GM18526 (cell line): ENCODE data around the gene PAPOLB.

Experiments
- POLR2A ChIP-seq: IDR thresholded peaks from 3 replicates; pipeline ENCODE4 v1.6.1; 2011; ENCODE audit not compliant: insufficient read length; ENCODE audit errors: extremely low read depth

The PAPOLB gene

DNA sequence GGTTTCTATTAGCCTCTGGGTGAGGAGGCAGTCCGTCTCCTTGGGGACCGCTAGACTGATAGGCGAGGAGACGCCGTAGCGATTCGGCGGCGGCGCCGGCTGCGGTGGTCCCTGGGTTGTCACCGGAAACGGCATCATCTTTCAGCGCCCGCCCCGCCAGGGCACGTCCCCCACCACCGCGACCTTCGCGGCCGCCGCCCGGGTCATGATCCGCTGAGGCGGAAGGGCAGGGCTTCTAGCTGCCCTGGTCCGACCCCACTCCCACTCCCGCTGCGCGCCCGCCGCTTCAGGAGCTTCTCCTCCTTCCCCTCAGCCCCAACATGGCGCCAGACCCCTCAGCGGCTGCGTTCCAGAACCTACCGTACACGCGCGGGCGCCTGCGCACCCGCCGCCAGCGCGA is at the start of gene PAPOLB:
PAPOLB (minus strand) TSS at position 358 of the 400 bp plus-strand sequence; CDS start at position 138, 220 bp downstream.
- TF ChIP-seq POLR2A, result no peak

- TF ChIP-seq POLR2A, result no peak
Measured at GRCh38 chr7:4911111-4911828, 49.4 kb upstream of the PAPOLB start.

GRCh38 chr7:4906682-4907081 is 44.9 kb upstream of the PAPOLB start:
- TF ChIP-seq POLR2A, result no peak

DNA sequence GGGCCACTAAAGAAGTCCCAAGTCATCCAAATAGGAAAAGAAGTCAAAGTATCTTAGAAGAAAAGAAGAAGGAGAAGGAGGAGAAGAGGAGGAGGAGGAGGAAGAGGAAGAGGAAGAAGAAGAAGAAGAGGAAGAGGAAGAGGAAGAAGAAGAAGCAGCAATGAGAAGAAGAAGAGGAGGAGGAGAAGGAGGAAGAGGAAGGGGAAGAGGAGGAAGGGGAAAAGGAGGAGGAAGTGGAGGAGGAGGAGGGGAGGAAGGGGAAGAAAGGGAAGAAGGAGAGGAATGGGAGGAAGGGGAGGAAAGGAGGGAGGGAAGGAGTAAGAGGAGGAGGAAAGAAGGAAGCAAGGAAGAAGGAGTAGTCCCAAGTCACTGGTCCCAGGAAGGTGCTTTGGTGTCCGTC is 43.3 kb upstream of the PAPOLB start:
- no peak for TF ChIP-seq POLR2A

DNA sequence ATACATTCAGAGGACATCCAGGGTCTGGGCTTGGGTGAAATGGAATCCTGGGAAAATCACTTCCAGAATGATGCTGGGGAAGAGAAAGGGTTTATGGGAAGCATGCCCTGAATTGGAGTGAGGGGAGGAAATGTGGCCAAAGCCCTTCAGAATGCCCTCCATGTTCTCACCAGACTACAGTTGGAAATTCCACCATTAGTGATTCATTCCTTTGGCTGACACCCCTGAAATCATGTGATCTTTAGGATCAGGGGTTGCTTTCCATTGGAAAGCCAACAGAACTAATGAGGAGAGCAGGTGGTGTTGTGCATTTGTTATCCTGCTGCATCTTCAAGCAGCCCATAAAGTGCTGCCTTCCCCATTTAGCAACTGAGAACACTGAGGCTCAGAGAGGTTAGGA is 42.5 kb upstream of the PAPOLB start:
- no peak for TF ChIP-seq POLR2A

- no peak for TF ChIP-seq POLR2A
Measured at GRCh38 chr7:4895766-4896165, 33.9 kb upstream of the PAPOLB start.

DNA sequence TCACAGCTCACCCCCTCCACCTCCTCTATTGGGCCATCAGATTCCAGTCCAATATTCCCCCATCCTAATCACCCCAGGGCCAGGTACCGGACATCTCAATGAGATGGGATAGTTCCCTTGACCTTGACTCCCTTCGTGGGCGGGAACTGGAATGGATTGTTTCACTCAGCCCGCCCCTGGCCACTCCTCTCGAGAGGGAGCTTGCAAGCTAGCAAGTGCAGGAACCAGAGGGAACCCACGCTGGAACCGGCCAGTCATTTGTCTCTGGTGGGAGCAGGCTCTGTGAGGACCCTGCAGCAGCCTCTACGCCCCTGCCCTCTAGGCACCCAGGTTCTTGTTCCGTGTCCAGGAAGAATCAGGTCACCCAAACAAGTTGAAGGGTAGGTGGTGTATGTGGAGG is 32.7 kb upstream of the PAPOLB start:
- TF ChIP-seq POLR2A, result no peak

- no peak for TF ChIP-seq POLR2A
Measured at GRCh38 chr7:4893929-4894475, 32.2 kb upstream of the PAPOLB start.

- TF ChIP-seq POLR2A, result no peak
Measured at GRCh38 chr7:4889682-4890081, 27.9 kb upstream of the PAPOLB start.

DNA sequence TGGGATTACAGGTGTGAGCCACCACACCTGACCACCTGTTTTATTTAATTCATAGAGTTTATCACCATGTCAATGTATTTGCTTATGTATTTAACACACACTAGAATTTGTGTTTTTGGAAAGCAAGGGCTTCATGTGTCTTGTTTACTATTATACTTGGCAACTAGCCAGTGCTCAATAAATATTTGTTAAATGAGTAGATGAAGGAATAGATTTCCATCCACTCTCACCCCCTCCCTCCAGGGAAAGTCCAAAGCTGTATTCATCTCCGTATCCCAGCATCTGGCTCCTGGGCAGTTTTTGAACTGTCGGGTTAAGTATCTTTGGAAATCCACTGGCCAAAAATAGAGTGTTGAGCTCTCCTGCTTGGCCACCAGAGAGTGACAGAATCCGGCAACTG is 26.3 kb upstream of the PAPOLB start:
- TF ChIP-seq POLR2A, result no peak

- no peak for TF ChIP-seq POLR2A
Measured at GRCh38 chr7:4886671-4887070, 24.8 kb upstream of the PAPOLB start.

- no peak for TF ChIP-seq POLR2A
Measured at GRCh38 chr7:4885317-4885807, 23.5 kb upstream of the PAPOLB start.

DNA sequence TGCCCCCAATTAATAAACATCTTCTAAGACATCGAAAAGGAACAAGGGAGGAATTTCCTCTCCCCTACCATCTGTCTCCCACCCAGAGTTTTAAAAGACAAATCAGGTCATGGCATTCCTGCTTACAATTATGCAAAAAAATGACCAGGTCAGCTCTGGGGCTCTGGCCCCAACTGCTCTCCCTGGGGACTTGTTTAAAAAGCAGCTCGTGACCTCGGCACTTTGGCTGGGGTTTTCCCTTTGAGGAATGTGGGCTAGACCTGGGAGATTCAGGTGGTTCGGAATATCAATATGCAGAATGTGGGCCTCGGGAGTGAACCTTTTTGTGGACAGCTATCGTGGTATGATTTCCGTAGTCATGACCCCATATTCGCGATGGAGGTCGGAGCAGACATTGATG is 22.3 kb upstream of the PAPOLB start:
- TF ChIP-seq POLR2A, result no peak

GRCh38 chr7:4883372-4884144 is 21.7 kb upstream of the PAPOLB start, which contains the start of gene RADIL:
Gene RADIL (minus strand): TSS chr7:4883716. CDS start chr7:4878139, 5,577 bp downstream.
- TF ChIP-seq POLR2A, result no peak

DNA sequence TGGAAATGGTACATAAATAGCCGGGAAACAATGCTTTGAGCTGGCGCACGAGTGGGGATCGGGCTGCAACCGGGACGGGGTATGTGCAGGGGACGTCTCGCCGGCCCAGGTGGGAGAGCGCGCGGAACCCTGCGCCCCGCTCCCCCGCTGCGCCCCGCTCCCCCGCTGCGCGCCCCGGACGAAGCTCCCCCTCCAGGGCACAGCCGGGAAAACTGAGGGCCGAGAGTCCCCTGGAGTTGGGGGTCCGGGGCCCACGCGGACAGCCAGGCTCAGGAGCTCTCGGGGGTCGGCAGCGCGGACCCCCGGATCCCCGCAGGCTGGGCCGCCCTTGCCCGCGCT is 21.2 kb upstream of the PAPOLB start:
- TF ChIP-seq POLR2A, result no peak
